DND-41 (cell line): ENCODE measurements around the gene BTBD16.

Experiments used
- ATAC-seq: fragments of 200-7000 bp; cut with Tn5 transposase; 3 replicates; pipeline ENCODE4 v1.9.1; 2021; ENCODE audit warnings: low read depth; ENCODE audit not compliant: insufficient read depth
- DNase-seq: peaks from one replicate; pipeline ENCODE4 v3.0.0-alpha.2; 2020
- H2AFZ ChIP-seq: 2 replicates; pipeline ENCODE4 v1.6.0; 2012; ENCODE audit warnings: low read depth, low read length
- H3K27ac ChIP-seq: 2 replicates; pipeline ENCODE4 v1.5.1; 2012; ENCODE audit warnings: low read length, inconsistent platforms
- H3K27me3 ChIP-seq: fragments of 200-600 bp; sonication (generic); 2 replicates; pipeline ENCODE4 v1.6.0; 2012; ENCODE audit warnings: low read length, mild to moderate bottlenecking, inconsistent platforms; ENCODE audit not compliant: insufficient read depth, poor library complexity
- H3K36me3 ChIP-seq: 2 replicates; pipeline ENCODE4 v1.5.1; 2012; ENCODE audit warnings: low read length, inconsistent platforms; ENCODE audit not compliant: insufficient read depth
- H3K4me1 ChIP-seq: 2 replicates; pipeline ENCODE4 v1.5.1; 2012; ENCODE audit warnings: mild to moderate bottlenecking, low read length; ENCODE audit not compliant: insufficient read depth
- H3K4me2 ChIP-seq: 2 replicates; pipeline ENCODE4 v1.6.0; 2012; ENCODE audit warnings: mild to moderate bottlenecking, moderate library complexity, low read length, inconsistent platforms; ENCODE audit not compliant: insufficient read depth
- H3K4me3 ChIP-seq, 2 experiments: fragments of 200-600 bp in 1 of 2; shearing (Covaris generic) in 1 of 2; 2 replicates each; pipeline ENCODE4 v1.5.1; 2012 to 2016; ENCODE audit warnings: inconsistent platforms in 2 of 2, low read length in 2 of 2, mild to moderate bottlenecking in 2 of 2, low read depth in 1 of 2, moderate library complexity in 1 of 2
- H3K79me2 ChIP-seq: 2 replicates; pipeline ENCODE4 v1.6.0; 2012; ENCODE audit warnings: low read length, inconsistent platforms; ENCODE audit not compliant: insufficient read depth
- H3K9ac ChIP-seq: 2 replicates; pipeline ENCODE4 v1.6.0; 2012; ENCODE audit warnings: low read depth, mild to moderate bottlenecking, inconsistent platforms, low read length, moderate library complexity
- H3K9me3 ChIP-seq: 2 replicates; pipeline ENCODE4 v1.5.1; 2012; ENCODE audit warnings: low read length, moderate library complexity, mild to moderate bottlenecking, inconsistent platforms; ENCODE audit not compliant: insufficient read depth, severe bottlenecking
- H4K20me1 ChIP-seq: 2 replicates; pipeline ENCODE4 v1.6.0; 2012; ENCODE audit warnings: low read length; ENCODE audit not compliant: insufficient read depth
- CTCF ChIP-seq: IDR thresholded peaks from 2 replicates; pipeline ENCODE4 v1.5.1; 2012; ENCODE audit warnings: borderline replicate concordance, low read length, moderate library complexity, mild to moderate bottlenecking; ENCODE audit not compliant: poor library complexity, severe bottlenecking; ENCODE audit errors: extremely low read depth
- EZH2 ChIP-seq: IDR thresholded peaks from 3 replicates; pipeline ENCODE4 v1.6.1; 2012; ENCODE audit warnings: borderline replicate concordance, low read depth, mild to moderate bottlenecking, moderate library complexity, low read length, inconsistent platforms; ENCODE audit not compliant: severe bottlenecking

Gene BTBD16

GRCh38 chr10:122246830-122247520 is 24.1 kb upstream of the BTBD16 start:
- Histone ChIP-seq H4K20me1 (no peaks in the 10 kb centered on the region), H3K4me2 (no peak overlapping the region), H3K27me3 (no peaks in the 10 kb centered on the region), H2AFZ (no peak overlapping the region), H3K9me3 (no peaks in the 10 kb centered on the region), H3K36me3 (no peaks in the 10 kb centered on the region), H3K79me2 (no peaks in the 10 kb centered on the region), H3K4me1 (no peaks in the 10 kb centered on the region), H3K27ac (no peak overlapping the region), H3K4me3 (no peak overlapping the region), H3K9ac (no peak overlapping the region)
- TF ChIP-seq EZH2 (no peak), CTCF (no peak)
- ATAC-seq (no peak), DNase-seq (no peak)

GRCh38 chr10:122248356-122249302 is 22.5 kb upstream of the BTBD16 start:
- no peak overlapping the region for H2AFZ ChIP-seq
- H3K4me2 ChIP-seq = no peak overlapping the region
- DNase-seq (no peak), ATAC-seq (no peak)
- no peak overlapping the region for H3K4me3 ChIP-seq
- H3K4me1 ChIP-seq = no peaks in the 10 kb centered on the region
- H3K9me3 ChIP-seq = no peaks in the 10 kb centered on the region
- no peaks in the 10 kb centered on the region for H4K20me1 ChIP-seq
- no peak overlapping the region for H3K27ac ChIP-seq
- no peak for TF ChIP-seq CTCF
- no peak for TF ChIP-seq EZH2
- H3K79me2 ChIP-seq = no peaks in the 10 kb centered on the region
- no peaks in the 10 kb centered on the region for H3K27me3 ChIP-seq
- no peaks in the 10 kb centered on the region for H3K36me3 ChIP-seq
- no peak overlapping the region for H3K9ac ChIP-seq

GRCh38 chr10:122249303-122249850 is 21.7 kb upstream of the BTBD16 start:
- Histone ChIP-seq H3K27me3 (no peaks in the 10 kb centered on the region), H3K9ac (no peak overlapping the region), H3K4me2 (no peak overlapping the region), H3K9me3 (no peaks in the 10 kb centered on the region), H4K20me1 (no peaks in the 10 kb centered on the region), H3K4me3 (no peak overlapping the region), H3K36me3 (no peaks in the 10 kb centered on the region), H3K27ac (no peak overlapping the region), H2AFZ (no peak overlapping the region), H3K79me2 (no peaks in the 10 kb centered on the region), H3K4me1 (no peaks in the 10 kb centered on the region)
- no peak for TF ChIP-seq EZH2
- TF ChIP-seq CTCF = no peak
- ATAC-seq (no peak), DNase-seq (no peak)
